HG03558 (cell line): ENCODE results near the gene COL26A1.
"Not testable (repeated sequence)": the region's sequence is repeated elsewhere in the genome, so short reads cannot be mapped to it uniquely, and the experiment has no call there.

Experiments
- ATAC-seq: cut with Tn5 transposase; IDR thresholded peaks from one replicate; pipeline ENCODE4 v1.9.1; 2021; ENCODE audit warnings: moderate number of reproducible peaks; ENCODE audit not compliant: unreplicated experiment; ENCODE audit errors: extremely low read depth

The COL26A1 gene

DNA sequence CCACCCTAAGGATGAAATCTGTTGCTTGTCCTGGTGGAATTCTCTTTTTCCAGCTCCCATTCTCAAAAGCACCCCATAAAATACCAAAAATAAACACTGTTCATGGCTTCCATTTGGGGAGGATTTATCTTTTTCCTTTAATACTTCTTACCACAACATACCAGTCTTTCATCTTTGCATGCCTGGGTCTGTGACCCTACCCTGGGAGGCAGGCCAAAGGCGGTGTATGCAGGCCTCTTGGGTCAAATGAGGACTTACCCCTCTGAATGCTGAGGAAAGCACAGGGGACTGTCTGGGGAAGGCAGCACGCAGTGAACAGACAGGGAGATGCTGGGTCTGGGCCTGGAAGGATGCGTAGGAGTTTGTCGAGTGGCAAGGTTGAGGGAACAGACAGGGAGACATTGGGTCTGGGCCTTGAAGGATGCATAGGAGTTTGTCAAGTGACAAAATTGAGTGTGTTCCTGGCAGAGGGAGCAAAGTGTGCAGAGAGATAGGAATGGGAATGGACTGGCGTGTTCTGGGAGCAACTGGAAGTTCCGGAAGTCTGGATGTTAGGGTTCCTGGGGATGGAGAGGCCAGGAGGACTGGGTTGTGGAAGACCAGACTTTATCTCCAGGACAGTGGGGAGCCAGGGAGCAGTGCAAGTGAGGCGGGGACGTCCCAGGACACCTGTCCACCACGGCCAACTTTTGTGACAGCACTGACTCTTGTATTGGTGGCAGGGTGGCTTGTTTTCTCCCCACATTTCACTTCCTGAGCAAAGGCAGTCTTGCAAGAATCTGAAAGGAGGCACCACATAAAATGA is 225.7 kb downstream of the COL26A1 start:
- no peak for ATAC-seq

DNA sequence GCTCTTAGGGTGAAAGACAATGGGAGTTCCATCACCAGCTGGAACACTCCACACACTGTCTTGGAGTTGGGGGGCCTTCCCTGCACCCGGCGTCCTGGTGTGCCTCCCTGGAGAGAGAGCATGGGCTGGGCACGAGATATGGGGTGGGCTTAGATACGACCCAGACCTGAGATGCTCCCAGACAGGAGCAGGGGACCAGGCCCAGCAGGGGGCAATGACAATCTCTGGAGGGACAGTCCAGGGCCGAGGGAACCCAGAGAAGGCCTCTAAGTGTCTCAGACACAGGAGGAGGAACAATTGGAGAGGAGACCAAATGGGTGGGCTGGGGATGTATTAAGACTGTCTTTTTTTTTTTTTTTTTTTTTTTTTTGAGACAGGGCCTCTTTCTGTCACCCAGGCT is 226.4 kb downstream of the COL26A1 start:
- no peak for ATAC-seq

DNA sequence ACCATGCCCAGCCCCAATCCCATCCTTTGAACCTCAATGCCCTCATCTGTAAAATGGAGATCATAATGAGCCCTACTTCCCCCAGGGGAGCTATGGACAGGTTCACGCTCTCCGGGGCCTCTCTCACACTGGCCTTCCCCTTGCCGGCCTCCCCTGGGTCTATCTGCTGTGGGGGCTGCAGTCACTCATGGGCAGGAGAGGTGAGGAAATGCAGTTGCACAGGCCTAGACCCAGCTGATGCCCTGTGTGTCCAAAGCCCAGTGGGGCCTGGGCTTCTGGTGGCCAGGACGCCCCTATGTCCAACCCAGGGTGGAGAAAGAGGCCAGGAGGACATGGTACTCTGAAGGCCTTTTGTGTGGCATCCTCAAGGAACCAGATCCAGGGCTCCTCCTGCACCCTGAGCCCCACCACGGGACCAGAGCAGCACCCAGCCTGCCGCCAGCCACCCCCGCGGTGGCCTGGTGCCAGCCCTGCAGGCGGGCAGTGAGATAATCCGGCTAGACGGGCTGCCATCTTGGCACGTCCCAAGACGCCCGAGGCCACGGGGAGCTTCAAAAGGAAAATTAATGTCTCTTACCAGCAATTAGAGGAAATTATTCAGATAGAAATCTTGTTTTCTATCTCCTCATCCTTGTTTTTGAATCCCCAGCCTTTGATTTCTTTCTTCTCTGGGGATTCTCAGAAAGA is 227.4 kb downstream of the COL26A1 start:
- ATAC-seq: no peak

DNA sequence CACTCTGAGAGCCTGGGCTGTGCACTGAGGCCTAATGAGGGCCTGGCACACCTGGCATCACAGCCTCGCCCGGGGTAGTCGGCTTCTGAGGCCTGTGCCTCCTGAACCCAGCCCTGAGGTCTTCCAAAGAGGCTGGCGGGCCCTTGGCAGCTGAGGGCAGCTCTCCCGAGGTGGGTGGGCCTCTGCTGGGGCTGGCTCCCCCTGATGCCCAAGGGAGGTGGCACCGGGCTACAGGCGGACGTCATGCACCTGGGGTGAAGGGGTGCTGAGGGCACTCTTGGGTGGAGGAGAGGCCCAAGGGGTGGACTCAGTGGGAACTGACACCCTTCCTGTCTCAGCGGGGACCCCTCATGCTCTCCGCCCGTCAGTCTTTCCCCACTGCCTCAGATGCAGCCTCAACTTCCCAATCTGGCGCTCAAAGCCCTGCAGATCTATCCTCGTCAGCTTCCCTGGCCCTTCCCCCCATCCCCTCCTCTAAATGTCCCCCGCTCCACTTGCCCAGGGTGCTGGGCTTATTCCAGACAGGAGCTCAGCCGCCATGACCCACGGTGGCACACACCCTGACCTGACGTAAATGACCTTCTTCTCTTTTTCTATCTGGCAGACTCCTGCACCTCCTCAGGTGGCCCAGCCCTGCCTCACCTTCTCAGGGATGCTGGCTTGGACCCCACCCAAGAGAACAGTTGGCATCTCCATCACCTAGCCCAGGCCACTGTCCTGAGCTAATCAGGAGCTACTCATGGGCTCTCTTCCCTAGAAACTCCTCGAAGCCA is 228.2 kb downstream of the COL26A1 start:
- ATAC-seq: no peak

DNA sequence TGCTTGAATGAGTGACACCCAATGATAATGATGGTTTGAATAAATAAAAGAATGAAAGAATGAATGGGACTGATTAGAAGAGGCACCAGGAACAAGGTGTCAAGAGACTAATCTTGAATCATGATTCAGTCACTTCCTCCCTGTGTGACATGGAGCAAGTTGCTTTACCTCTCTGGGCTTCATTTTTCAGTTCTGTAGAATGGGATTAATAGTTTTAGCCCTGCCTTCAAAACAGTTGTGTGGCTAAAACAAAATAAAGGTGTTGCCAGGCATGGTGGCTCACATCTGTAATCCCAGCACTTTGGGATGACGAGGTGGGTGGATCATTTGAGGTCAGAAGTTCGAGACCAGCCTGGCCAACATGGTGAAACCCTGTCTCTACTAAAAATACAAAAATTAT is 228.8 kb downstream of the COL26A1 start:
- ATAC-seq: no peak

DNA sequence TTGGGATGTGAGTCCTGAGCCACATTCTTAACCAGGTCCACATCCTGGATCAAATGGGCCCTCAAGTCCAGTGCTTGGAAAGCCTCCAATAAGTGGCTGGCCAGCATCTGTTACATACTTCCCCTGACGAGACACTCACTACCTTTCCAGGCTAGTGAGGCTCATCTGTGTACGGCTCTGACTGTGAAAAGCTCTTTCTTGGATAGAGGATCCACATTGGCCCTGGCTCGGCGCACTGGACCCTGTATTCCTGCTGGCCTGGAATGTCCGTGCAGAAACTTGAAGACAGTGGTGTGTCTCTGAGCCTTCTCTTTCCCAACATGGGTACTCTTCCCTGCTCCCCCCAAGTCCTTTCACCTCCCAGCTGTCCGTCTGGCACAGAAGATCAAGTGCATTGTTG is 230.9 kb downstream of the COL26A1 start:
- no peak for ATAC-seq

DNA sequence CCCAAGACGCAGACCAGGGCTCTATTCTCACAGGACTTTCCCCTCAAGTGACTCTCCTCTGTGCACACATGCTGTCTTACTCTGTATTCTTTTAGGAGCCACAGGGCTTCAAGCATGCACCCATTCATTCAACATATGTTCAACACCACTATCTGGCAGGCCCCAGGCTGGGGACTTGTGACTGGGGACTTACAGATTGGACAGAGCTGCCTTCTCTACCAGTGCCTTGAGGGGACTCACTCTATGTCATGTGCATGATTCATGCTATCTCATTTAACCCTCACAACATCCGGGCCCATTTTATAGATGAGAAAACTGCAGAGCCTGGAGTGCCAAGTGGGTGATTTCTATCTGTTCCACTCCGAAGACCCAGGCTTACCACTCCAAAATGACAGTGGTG is 232.1 kb downstream of the COL26A1 start:
- ATAC-seq: no peak

DNA sequence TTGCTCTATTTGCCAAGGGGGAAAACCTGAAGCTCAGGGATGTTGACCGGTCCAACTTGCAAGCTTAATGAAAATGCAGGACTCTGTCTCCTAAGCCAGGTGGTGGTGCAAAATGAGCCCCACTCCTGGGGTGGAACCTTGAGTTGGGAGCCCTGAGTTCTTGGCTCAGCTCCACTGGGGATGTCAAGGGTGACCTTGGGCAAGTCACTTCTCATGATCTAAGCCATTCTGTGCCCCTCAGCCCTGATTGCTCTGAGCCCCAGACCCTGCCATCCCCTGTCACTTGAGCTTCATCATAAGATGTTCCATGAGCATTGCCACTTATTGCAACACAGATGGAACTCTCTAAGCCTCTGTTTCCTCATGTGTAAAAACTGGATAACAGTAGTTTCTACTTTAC is 232.6 kb downstream of the COL26A1 start:
- ATAC-seq: no peak

DNA sequence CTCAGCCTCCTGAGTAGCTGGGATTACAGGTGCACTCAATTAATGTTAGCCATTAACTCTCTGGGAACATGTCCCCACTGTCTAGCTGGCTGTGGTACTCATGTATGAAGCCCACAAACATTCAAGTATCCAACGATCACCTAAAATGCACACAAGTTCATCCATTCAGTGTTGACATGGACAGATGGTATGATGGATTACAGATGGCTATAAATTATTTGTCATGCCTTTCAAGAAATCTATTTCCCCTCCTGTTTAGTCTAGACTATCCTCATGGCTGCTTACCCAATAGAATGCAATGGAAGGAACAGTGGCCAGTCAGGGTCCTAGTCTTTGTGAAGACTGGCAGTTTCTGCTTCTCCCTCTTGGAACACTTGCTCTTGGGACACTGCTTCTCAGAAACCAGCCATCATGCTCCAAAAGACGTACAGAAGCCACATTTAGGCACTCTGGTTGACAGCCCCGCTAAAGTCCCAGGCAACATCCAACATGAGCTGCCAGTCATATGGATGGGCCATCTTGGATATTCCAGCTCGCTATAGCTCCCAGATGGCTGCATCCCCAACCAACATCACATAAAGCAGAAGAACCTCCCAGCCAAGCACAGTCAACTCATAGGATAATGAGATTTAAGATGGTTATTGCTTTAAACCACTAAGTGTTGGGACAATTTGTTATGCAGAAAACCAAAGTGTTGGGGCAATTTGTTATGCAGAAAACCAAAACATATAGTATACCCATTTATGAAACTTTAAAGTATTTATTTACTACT is 233.3 kb downstream of the COL26A1 start:
- no peak for ATAC-seq

DNA sequence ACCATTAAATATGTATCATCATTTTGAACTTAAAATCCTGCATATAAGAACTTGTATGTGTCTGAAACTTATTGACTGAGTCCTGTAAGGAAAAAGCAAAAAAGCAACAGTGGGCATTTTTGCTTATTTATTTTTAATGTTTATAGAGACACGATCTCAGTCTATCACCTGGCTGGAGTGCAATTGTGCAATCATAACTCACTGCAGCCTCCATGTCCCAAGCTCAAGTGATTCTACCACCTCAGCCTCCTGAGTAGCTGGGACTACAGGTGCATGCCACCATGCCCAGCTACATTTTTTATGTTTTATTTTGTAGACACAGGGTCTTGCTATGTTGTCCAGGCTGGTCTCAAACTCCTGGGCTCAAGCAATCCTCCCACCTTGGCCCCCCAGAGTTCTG is 234.2 kb downstream of the COL26A1 start:
- ATAC-seq: no peak

DNA sequence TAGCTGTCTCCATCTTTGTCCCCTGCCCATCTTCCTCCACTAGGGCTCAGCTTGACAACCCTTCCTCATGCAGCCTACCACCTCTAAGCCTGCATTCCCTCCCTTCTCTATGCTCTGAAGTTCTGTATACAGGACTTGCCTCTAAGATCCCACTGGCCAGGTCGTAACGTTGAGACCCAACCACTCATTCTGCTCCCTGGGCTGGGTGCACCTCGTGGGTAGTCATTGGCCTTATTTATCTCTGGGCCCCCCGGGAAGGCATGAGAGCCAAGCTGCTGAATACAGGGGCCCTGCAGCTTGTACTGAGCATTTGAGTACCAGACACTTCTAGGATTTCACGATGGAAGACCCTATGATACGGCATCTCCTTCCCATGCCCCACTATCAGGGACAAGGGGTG is 235.3 kb downstream of the COL26A1 start:
- ATAC-seq: no peak

DNA sequence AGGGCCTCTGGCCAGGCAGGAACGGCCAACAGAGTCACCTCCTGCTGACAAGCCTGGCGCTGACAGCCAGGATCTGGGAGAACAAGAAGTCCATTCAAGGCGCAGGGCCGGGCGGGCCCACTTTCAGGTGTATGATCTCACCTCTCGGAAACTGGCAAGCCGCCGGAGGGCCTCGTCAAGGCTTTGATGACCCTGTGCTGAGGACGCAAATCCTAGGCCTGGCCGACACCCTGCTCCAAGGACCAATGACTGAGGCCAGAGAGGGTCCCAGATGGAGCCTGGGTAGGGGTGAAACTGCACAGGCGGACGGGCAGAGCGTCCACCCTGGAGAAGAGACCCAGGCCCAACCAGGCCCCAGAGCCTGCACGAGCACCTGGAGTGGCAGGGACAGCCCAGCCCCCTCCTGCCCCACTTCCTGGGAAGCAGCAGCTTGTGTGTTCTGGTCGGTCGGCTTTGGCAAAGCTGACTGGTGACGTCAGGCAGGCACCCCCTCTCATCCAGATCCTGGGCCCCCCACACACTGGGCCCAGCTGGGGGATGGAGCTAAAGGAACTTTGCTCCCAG is 235.8 kb downstream of the COL26A1 start:
- no peak for ATAC-seq

DNA sequence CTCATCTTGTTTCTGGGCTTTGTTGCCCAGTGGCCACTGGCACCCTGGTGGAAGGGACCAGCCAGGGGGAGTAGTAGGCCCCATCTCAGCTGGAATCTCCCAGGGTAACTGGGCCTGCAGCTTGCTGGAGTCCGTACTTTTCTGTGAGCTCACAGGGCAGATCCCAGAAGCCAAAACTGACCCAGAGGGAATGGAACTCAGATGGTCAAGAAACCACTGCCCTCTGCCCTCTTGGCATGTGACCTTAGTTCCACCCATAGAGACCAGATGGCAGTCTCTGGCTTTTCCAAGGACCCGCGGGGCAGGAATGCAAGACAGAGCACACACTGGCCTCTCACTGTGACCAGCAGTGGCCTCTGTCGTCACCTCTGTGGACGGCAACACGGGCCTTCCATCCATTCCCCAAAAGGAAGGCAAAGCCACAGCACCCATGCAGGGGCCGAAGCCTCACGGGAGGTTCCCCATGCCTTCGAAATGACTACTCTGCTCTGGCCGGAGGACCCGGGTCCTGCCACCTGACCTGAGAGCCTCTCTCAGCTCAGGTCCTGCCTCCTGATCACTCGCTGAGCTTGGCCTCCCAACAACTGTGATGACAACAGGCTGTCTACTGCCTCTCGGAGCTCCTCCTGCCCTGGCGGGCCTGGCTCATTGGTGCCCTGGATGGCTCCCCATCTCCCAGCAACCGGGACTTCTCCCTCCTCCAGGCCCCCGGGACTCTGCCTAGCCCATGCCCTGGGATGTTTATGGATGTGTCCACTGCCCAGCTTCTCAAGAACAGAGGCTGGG is 236.5 kb downstream of the COL26A1 start:
- ATAC-seq: no peak

DNA sequence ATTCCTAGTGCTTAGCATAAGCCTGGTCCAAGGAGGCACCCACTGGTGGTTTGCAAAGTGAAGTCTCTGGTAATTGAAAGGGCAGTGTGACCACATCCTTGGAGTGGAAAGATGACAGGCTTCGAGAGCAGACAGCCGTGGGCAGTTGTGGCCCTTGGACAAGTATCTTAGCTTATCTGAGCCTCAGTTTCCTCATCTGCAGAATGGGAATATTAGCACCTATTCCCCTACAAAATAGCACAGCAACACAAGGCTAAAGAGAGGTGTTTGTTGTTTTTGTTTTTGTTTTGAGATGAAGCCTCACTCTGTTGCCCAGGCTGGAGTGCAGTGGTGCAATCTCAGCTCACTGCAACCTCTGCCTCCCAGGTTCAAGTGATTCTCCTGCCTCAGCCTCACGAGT is 237.1 kb downstream of the COL26A1 start:
- no peak for ATAC-seq

DNA sequence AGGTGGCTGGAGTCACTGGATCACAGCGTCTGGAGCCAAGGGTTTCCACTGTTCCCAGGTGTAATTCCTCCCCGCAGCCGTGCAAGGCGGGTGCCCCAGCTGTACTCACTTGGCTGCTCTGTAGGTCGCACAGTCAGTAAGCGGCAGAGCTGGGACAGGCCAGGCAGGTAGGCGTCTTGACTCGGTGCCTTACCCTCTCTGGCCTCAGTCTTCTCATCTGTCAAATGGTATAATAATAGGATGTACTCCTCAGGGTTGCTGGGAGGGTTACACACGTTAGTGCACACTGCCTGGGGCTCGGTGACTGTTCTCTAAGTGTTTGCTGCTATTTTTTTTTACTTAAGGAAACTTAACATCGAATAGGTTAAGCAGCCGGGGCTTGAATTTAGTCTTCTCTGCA is 239.4 kb downstream of the COL26A1 start:
- no peak for ATAC-seq

DNA sequence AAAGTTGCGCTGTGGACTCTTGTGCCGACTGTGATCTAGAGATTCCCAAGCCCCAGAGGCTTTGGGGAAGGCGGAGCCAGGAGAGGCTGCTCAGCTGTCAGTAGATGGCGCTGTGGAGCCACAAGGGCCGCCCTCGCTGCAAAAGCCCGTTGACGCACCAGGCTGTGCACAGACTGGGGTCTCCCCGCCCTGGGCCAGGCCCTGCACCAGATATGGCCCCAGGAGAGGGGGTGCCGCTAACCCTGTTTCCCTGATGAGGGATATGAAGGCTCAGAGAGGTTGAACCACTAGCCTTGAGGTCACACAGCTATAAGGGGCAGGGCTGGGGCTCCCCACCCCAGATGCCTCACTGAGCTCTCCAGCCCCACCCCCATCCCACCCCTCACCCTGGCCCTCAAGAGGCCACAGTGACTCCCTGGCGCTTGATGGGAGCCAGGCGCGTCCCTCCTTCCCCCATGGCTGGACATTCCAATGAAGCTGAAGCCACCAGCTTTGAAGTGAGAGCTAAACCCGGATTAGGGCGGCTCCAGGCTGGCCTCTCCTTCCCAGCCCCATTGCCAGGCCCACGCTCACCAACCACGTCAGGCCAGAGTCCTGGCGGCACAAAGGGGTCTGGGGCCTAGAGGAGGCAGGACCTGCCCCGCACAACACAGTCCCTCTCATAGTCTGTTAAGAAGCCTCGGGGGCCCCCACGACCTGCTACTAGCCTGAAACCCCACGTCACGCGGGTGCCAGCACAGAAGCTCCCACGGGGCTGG is 240.0 kb downstream of the COL26A1 start:
- ATAC-seq: no peak

DNA sequence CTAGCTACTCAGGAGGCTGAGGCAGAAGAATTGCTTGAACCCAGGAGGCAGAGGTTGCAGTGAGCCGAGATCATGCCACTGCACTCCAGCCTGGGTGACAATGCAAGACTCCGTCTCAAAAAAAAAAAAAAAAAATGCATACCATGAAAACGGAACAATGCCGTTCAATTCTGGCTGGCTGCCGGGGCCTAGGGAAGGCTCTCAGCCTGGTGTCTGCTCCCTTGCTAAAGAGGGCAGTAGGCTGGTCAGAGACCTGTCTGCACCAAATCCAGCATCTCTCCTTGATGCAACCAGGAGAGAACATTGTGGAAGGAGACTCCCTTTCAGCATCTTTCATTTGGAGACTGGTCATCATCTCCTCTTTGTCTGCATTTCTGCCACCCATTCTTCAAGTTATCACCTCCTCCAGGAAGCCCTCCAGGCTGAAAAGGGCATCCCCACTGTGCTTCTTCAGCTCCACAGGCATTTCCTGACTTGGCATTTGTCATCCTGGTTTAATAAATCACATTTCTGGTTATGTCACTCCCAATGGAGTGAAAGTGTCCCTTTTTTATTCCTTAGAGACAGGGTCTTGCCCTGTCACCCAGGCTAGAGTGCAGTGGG is 241.8 kb downstream of the COL26A1 start:
- ATAC-seq: no peak

DNA sequence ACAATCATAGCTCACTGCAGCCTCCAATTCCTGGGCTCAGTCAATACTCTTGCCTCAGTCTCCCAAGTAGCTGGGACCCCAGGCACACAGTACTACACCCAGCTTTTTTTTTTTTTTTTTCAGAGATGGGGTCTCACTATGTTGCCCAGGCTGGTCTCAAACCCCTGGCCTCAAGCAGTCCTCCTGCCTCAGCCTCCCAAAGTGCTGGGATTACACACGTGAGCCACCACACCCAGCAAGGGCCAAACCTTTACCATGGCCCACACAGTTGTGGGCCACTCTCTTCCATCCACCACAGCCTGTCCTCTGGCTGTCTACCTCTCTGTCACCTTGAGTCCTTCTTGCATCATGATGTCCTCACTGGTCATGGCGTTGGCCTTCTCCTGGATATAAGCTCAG is 242.3 kb downstream of the COL26A1 start:
- ATAC-seq: not testable (repeated sequence)
